Breast epithelium (tissue), 3 donors: ENCODE data around the gene ZAR1.

Experiments
- CTCF ChIP-seq, 3 donors: fragments of 450-650 bp; IDR thresholded peaks; one replicate each; pipeline ENCODE4 v1.5.1; 2016 to 2017; ENCODE audit warnings: antibody characterized with exemption in 3 of 3, mild to moderate bottlenecking in 3 of 3, moderate library complexity in 3 of 3
- POLR2AphosphoS5 ChIP-seq, 3 donors: sonication (generic); formaldehyde crosslinking; IDR thresholded peaks; one replicate each; pipeline ENCODE4 v1.6.1; 2017; ENCODE audit warnings: antibody characterized with exemption in 3 of 3

GRCh38 chr4:48470137-48470536 lies 19.9 kb upstream of the ZAR1 start:
- TF ChIP-seq CTCF (IDR thresholded peaks at IDR 0.05) (no peak), POLR2AphosphoS5 (IDR thresholded peaks at IDR 0.05) (no peak)
